GM18861 (cell line): ENCODE measurements around the gene ADAP1.

Source experiments
- ATAC-seq: cut with Tn5 transposase; IDR thresholded peaks from one replicate; pipeline ENCODE4 v1.9.1; 2021; ENCODE audit not compliant: unreplicated experiment

ADAP1 gene

DNA sequence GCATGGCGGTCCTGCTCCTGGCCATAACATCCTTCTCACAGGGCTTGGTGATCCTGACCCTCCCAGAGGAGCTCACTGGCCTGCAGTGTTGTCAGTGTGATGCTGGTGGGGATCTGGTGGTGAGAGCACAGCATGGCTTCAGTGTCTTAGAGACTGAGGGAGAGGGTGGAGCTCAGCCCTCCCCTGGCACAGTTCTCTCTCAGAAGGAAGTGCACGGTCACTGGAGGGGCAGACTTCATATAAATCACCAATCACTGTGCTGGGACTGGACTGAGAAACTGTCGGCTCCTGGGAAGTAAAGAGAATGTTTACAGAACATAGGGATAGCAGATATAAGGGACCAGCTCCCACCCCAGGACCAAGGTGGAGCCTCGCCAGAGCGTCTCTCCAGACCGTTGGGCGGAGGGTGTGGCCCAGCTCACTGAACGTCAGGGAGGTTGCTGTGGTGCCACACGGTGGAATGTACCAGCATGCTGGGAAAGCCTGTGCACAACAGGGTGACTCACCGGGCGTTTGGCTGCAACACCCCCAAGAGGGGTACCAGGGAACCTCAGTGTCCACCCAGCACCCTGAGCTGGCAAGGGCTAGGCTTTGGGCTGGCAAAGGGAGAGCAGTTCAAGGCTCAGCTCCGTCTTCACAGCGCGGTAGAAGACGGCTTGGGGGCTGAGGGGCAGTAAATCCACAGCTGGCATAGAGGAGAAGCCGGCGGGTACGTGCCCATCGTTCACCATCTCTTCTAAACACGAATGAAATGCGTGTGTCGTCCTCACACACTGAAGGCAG is 86.9 kb downstream of the ADAP1 start:
- ATAC-seq, result no peak

DNA sequence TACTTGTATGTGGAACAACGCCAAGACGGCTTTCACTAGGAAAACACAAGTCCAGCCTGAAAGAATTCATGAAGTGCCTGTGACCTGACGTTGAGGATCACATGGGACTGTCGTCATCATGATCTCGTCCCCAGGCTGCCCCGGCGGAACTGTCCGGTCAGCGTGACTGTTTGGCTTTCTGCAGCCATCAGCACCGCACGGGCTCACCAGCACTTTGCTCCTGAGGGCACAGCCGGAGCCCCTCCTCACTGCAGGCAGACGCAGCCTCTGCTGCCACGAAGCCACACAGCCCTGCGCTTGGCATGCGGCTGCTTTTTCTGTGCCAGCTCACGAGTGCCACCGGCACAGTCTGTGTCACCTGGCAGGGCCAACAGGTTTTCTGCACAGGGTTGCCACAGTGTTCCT is 87.5 kb downstream of the ADAP1 start:
- ATAC-seq, result no peak

DNA sequence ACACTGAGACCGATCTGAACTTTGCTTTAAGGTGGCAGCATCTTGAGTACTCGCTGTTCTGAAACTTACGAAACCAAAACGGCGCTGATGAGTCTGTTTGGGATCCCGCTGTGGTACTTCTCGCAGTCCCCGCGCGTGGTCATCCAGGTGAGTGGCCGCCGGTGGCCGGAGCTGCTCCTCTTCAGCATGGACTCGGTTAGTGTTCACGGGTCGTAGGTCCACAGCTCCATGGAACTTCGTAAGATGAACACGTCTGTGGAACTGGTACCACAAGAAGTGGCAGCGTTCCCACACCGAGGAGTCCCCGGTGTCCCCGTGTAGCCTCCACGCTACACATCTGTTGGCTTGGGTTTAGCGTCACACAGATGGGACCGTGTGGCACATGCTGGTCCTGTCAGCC is 88.6 kb downstream of the ADAP1 start:
- no peak for ATAC-seq

DNA sequence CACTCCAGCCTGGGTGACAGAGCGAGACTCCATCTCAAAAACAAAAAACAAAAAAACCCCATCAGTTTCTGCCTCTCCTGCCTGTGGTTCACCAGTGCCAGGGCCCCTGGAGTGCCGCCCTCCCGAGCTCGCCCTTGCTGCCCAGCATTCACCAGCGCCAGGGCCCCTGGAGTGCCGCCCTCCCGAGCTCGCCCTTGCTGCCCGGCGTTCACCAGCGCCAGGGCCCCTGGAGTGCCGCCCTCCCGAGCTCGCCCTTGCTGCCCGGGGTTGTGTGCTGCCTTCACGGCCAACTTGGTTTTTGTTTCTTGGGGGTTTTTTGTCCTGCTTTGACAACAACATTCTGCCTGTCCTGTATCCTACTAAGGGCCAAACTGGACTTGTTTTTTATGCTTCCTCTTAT is 91.4 kb downstream of the ADAP1 start:
- ATAC-seq, result no peak

- ATAC-seq, result no peak
Measured at GRCh38 chr7:862157-862556, 92.3 kb downstream of the ADAP1 start.

GRCh38 chr7:861222-861621 is 93.3 kb downstream of the ADAP1 start:
- no peak for ATAC-seq

DNA sequence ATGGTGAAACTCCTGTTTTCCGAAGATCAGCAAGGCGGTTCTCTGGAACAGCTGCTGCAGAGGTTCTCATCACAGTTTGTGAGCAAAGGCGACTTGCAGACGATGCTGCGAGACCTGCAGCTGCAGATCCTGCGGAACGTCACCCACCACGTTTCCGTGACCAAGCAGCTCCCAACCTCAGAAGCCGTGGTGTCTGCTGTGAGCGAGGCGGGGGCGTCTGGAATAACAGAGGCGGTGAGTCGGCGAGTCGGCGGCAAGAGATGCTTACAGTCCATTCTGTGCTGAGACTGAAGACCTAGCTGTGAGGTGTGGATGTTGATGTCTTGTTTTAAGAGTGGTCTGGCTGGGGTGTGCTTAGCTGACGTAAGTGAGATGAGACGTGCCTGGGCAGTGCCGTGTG is 94.3 kb downstream of the ADAP1 start:
- no peak for ATAC-seq

GRCh38 chr7:859359-860030 is 95.0 kb downstream of the ADAP1 start:
- no peak for ATAC-seq

GRCh38 chr7:857661-858060 is 96.8 kb downstream of the ADAP1 start:
- ATAC-seq, result no peak

GRCh38 chr7:856444-857095 is 97.9 kb downstream of the ADAP1 start:
- no peak for ATAC-seq

- ATAC-seq, result no peak
Measured at GRCh38 chr7:855686-856369, 98.7 kb downstream of the ADAP1 start.

GRCh38 chr7:854118-854775 is 100.2 kb downstream of the ADAP1 start:
- ATAC-seq, result no peak

- ATAC-seq, result no peak
Measured at GRCh38 chr7:853366-854117, 100.9 kb downstream of the ADAP1 start.

- no peak for ATAC-seq
Measured at GRCh38 chr7:851204-851603, 103.3 kb downstream of the ADAP1 start.

DNA sequence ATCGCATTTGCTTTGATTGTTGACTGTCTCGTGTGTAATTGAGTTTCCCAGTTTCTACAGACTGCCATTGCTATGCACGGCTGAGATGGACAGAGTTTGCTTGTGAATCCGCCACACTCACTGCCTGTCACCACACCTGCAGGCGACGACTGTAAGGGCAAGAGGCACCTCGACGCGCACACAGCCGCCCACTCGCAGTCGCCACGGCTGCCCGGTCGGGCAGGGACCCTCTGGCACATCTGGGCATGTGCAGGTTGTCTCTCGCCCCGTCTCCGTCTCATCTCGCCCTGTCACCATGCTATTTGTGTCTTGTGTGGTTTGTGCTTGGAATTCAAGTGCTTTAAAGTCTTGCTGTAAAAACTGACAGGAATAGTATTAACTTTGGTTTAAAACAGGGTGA is 104.7 kb downstream of the ADAP1 start:
- ATAC-seq, result no peak

DNA sequence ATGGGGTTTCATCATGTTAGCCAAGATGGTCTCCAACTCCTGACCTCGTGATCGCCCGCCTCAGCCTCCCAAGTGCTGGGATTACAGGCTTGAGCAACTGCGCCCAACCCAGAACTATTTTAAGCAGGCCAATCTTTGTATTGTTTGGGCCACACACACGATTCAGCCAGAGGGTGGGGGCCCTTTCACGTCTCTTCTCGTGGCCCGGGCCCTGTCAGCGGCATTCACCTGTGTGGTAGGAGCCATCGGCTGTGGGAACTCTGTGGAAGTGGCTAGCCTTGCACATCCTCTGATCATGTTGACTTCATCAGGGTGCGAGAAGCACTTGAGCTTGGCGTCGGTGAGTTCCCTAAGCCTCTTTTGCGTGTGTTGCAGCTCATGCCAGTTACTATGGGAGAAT is 105.3 kb downstream of the ADAP1 start:
- ATAC-seq, result no peak
